ENCODE data around the gene AMN1. TPM values are rescaled to one million over a fixed set of nuclear protein-coding genes. Genes with fewer than 3 reads are reported as not detected.

Gene AMN1
- total RNA-seq, 1 experiment from 2014 or later = 26.9 TPM

DNA sequence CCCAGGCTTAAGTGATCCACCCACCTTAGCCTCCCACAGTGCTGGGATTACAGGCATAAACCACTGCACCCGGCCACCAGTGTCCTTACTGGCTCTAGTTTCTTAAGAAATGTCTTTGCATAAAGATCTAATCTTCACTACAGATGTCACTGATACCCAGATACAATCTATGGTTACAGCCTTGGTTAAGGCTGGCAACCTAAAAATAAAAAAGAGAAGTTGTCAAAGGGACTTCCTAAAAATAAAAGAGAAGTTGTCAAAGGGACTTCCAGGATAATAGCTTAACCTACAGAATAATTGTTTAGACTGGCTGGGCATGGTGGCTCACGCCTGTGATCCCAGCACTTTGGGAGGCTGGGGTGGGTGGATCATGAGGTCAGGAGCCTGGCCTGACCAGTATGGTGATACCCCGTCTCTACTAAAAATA lies 41.7 kb downstream of the AMN1 start:
- Histone ChIP-seq H3K79me2 (ENCODE audit: insufficient read depth, low read length) (no peaks in the 10 kb centered on the region), H3K4me2 (ENCODE audit: low read length) (no peak overlapping the region), H3K4me3 (replicated peaks in 1 of 2; ENCODE audit: low read depth in 1 of 2, low read length in 2 of 2) (no peak overlapping the region), H2AFZ (ENCODE audit: low read depth, low read length, poor library complexity, severe bottlenecking) (no peak overlapping the region), H3K9me3 (ENCODE audit: control insufficient read depth in 1 of 2, insufficient read depth in 1 of 2, low read depth in 1 of 2, low read length in 2 of 2) (no peaks in the 10 kb centered on the region), H3K27ac (ENCODE audit: low read depth, low read length) (no peak overlapping the region), H4K20me1 (ENCODE audit: insufficient read depth) (no peaks in the 10 kb centered on the region), H3K9ac (ENCODE audit: low read length) (no peak overlapping the region), H3K36me3 (ENCODE audit: control insufficient read depth in 1 of 2, insufficient read depth in 2 of 2, low read length in 2 of 2) (no peaks in the 10 kb centered on the region), H3K9me2 (ENCODE audit: insufficient read depth) (no peaks in the 10 kb centered on the region), H3K27me3 (ENCODE audit: insufficient read depth, low read length) (no peaks in the 10 kb centered on the region), H3K4me1 (ENCODE audit: control insufficient read depth in 1 of 2, insufficient read depth in 2 of 2, low read length in 2 of 2) (peaks cover 2 to 7% of the 10 kb centered on the region in 2 experiments; a peak in 3 of 4 replicates)
- ATAC-seq (no peak), DNase-seq (ENCODE audit: low read depth, low spot score) (no peak)
- TF ChIP-seq, protein P1, sequence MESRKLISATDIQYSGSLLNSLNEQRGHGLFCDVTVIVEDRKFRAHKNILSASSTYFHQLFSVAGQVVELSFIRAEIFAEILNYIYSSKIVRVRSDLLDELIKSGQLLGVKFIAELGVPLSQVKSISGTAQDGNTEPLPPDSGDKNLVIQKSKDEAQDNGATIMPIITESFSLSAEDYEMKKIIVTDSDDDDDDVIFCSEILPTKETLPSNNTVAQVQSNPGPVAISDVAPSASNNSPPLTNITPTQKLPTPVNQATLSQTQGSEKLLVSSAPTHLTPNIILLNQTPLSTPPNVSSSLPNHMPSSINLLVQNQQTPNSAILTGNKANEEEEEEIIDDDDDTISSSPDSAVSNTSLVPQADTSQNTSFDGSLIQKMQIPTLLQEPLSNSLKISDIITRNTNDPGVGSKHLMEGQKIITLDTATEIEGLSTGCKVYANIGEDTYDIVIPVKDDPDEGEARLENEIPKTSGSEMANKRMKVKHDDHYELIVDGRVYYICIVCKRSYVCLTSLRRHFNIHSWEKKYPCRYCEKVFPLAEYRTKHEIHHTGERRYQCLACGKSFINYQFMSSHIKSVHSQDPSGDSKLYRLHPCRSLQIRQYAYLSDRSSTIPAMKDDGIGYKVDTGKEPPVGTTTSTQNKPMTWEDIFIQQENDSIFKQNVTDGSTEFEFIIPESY (IDR thresholded peaks at IDR 0.05; ENCODE audit: extremely low read depth, insufficient replicate concordance, low read length) = no peak
- TF ChIP-seq EGR1 (IDR thresholded peaks at IDR 0.05; ENCODE audit: low read depth) (no peak), ELF1 (IDR thresholded peaks at IDR 0.05; ENCODE audit: borderline replicate concordance, low read depth) (no peak), POLR2A (IDR thresholded peaks at IDR 0.05; ENCODE audit: borderline replicate concordance, extremely low read depth, insufficient read depth, insufficient read length) (no peak), RAD21 (IDR thresholded peaks at IDR 0.05; ENCODE audit: low read depth) (no peak), SP1 (IDR thresholded peaks at IDR 0.05; ENCODE audit: low read depth) (no peak), POLR2AphosphoS5 (IDR thresholded peaks at IDR 0.05; ENCODE audit: low read depth, low read length) (no peak), CEBPB (IDR thresholded peaks at IDR 0.05; ENCODE audit: low read depth) (no peak)
- TF ChIP-seq, protein P2, sequence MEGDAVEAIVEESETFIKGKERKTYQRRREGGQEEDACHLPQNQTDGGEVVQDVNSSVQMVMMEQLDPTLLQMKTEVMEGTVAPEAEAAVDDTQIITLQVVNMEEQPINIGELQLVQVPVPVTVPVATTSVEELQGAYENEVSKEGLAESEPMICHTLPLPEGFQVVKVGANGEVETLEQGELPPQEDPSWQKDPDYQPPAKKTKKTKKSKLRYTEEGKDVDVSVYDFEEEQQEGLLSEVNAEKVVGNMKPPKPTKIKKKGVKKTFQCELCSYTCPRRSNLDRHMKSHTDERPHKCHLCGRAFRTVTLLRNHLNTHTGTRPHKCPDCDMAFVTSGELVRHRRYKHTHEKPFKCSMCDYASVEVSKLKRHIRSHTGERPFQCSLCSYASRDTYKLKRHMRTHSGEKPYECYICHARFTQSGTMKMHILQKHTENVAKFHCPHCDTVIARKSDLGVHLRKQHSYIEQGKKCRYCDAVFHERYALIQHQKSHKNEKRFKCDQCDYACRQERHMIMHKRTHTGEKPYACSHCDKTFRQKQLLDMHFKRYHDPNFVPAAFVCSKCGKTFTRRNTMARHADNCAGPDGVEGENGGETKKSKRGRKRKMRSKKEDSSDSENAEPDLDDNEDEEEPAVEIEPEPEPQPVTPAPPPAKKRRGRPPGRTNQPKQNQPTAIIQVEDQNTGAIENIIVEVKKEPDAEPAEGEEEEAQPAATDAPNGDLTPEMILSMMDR (IDR thresholded peaks at IDR 0.05 in 2 of 3, conservative IDR thresholded peaks at IDR 0.05 in 1 of 3; ENCODE audit: borderline replicate concordance in 1 of 3, insufficient read depth in 1 of 3, low read depth in 2 of 3, low read length in 2 of 3) = no peak
- RAD21 ChIA-PET (ENCODE audit: low non-redundant PET in 1 of 2, low total read pairs in 2 of 2, uncharacterized antibody in 2 of 2, unreplicated experiment in 2 of 2) = no interaction called here
- intact Hi-C loops (cut with micrococcal nuclease) = no loop called here
- CTCF ChIA-PET = no interaction called here
- POLR2A ChIA-PET = no interaction called here
- no TSS peak for BruUV-seq (replicated peaks)
